Measurements from ENCODE around the gene GGACT. TPM values are rescaled to one million over a fixed set of nuclear protein-coding genes. Genes with fewer than 3 reads are reported as not detected.

GGACT gene
- total RNA-seq, 2 donors from 2014 or later: 4.9 to 17.8 TPM

- TF ChIP-seq POLR2A (IDR thresholded peaks at IDR 0.05) (no peak), CTCF (IDR thresholded peaks at IDR 0.05) (no peak)
- no peaks in the 10 kb centered on the region for H3K9me3 ChIP-seq
- ATAC-seq (no peak), DNase-seq (no peak)
- peaks cover 31% of the 10 kb centered on the region for H3K4me1 ChIP-seq
- intact Hi-C loops (cut with DNase I): loop anchor here (10.0 kb wide), 1 partner anchor 603 kb away; no protein-coding TSS in a partner anchor
- H3K27ac ChIP-seq: peak overlapping the region; percentile 76 to 88 (median 78)
- WGBS, 2 donors: 63 to 82% methylated on average over 13 of the region's 13 CpGs
- no peaks in the 10 kb centered on the region for H3K27me3 ChIP-seq
- H3K4me3 ChIP-seq: no peak overlapping the region
- H3K36me3 ChIP-seq (replicated peaks in 1 of 2; ENCODE audit: insufficient read depth in 1 of 2, low read depth in 2 of 2): no peaks in the 10 kb centered on the region
These were observed 70.9 kb downstream of the GGACT start for GRCh38 chr13:100517728-100518127.

GRCh38 chr13:100517135-100517534, 71.5 kb downstream of the GGACT start:
- Histone ChIP-seq H3K4me1 (peaks cover 31% of the 10 kb centered on the region), H3K36me3 (replicated peaks in 1 of 2; ENCODE audit: insufficient read depth in 1 of 2, low read depth in 2 of 2) (no peaks in the 10 kb centered on the region), H3K27ac (peak overlapping the region; percentile 76 to 88 (median 78)), H3K4me3 (no peak overlapping the region), H3K9me3 (no peaks in the 10 kb centered on the region), H3K27me3 (no peaks in the 10 kb centered on the region)
- ATAC-seq (peak; percentile 87), DNase-seq (peak; percentile 70 to 82 (median 79))
- intact Hi-C loops (cut with DNase I): loop anchor here (10.0 kb wide), 1 partner anchor 602 kb away; no protein-coding TSS in a partner anchor
- TF ChIP-seq CTCF (IDR thresholded peaks at IDR 0.05) (no peak), POLR2A (IDR thresholded peaks at IDR 0.05) (peak in 2 of 3 donors; percentile 34 to 41)
- WGBS, 2 donors: 14 to 20% methylated on average over 9 of the region's 9 CpGs

DNA sequence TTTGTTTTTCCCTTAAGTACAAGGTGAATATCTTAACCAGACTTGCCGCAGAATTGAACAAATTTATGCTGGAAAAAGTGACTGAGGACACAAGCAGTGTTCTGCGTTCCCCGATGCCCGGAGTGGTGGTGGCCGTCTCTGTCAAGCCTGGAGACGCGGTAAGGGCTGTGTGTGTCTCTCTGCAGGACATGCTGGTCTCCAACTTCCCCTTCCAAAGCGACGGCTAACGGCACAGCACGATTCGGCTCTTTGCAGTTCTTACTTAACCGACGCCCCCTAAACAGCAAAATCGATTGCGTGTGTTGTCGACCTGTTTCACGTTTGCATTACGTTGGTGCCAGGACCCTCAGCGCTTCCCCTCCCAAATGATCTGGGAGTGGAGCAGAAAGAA, 73.2 kb downstream of the GGACT start:
- no peak overlapping the region for H3K4me3 ChIP-seq
- no peaks in the 10 kb centered on the region for H3K36me3 ChIP-seq (replicated peaks in 1 of 2; ENCODE audit: insufficient read depth in 1 of 2, low read depth in 2 of 2)
- no peaks in the 10 kb centered on the region for H3K27me3 ChIP-seq
- 77 to 85% methylated on average over 19 to 20 of the region's 20 CpGs for WGBS, 2 donors
- H3K4me1 ChIP-seq: peaks cover 31% of the 10 kb centered on the region
- H3K27ac ChIP-seq: no peak overlapping the region
- ATAC-seq (no peak), DNase-seq (no peak)
- intact Hi-C loops (cut with DNase I): loop anchor here (10.0 kb wide), 1 partner anchor 601 kb away; no protein-coding TSS in a partner anchor
- no peak for TF ChIP-seq CTCF (IDR thresholded peaks at IDR 0.05)
- no peaks in the 10 kb centered on the region for H3K9me3 ChIP-seq

DNA sequence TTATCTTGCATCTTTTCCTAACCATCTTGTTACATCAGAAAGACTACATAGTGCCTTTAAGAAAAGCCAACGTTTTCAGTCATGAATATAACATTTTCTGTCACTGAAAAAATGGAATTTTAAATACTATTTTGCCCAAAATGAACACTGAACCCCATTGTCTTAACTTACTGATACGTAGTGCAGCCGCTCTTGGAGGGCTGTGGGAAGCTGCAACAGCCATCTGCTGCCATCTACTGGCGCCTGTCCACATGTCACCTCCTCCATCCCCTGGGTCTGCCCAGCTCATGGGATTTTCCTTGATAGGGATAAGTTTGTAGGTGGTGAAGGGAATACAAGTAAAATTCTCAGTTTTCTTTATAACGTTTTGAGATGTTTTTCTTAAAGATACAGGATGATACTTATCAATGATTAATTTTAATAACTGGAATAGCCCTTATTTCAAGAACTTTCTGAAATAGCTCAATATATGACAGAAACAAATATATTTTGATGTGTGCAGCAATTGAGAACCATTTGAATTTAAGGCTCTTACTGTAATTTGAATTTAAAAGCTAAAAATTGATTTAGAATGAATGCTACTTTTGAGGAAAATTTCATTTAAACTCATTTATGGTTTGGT, 73.7 kb downstream of the GGACT start:
- TF ChIP-seq CTCF (IDR thresholded peaks at IDR 0.05) (peak; percentile 74 to 88 (median 85)), POLR2A (IDR thresholded peaks at IDR 0.05) (no peak)
- Histone ChIP-seq H3K4me1 (peaks cover 31% of the 10 kb centered on the region), H3K27ac (no peak overlapping the region), H3K9me3 (no peaks in the 10 kb centered on the region), H3K4me3 (no peak overlapping the region), H3K36me3 (replicated peaks in 1 of 2; ENCODE audit: insufficient read depth in 1 of 2, low read depth in 2 of 2) (no peaks in the 10 kb centered on the region), H3K27me3 (no peaks in the 10 kb centered on the region)
- ATAC-seq: peak; percentile 78
- DNase-seq: peak; percentile 82 to 88 (median 82)
- WGBS, 2 donors: 0 to 1% methylated on average over 5 of the region's 5 CpGs
- intact Hi-C loops (cut with DNase I): loop anchor here (10.0 kb wide), 1 partner anchor 600 kb away; no protein-coding TSS in a partner anchor

All from body of pancreas (tissue), 4 donors.